ENCODE measurements around the gene COL5A1. TPM values are rescaled to one million over a fixed set of nuclear protein-coding genes. Genes with fewer than 3 reads are reported as not detected.
A peak's percentile ranks its signal among the peaks of the same experiment; 100 is the strongest.

Gene COL5A1
- total RNA-seq, 4 donors from 2014 or later = 8.4 to 14.7 (median 11.3) TPM

GRCh38 chr9:134622896-134623257 is 18.7 kb upstream of the COL5A1 start:
- intact Hi-C loops (cut with DNase I; ENCODE audit: low total_unique reads) = no loop called here
- WGBS, 2 donors = 71 to 82% methylated on average over 5 to 6 of the region's 6 CpGs
- no peak for DNase-seq (ENCODE audit: low spot score in 2 of 2)
- H3K4me3 ChIP-seq (ENCODE audit: low read depth, poor library complexity, severe bottlenecking) = no peak overlapping the region
- TF ChIP-seq POLR2A (IDR thresholded peaks at IDR 0.05) (no peak), CTCF (IDR thresholded peaks at IDR 0.05) (no peak)

- 84 to 91% methylated on average over 25 to 28 of the region's 29 CpGs for WGBS, 2 donors
- intact Hi-C loops (cut with DNase I; ENCODE audit: low total_unique reads) = no loop called here
- peak in 1 of 2 donors; percentile 75 for DNase-seq (ENCODE audit: low spot score in 2 of 2)
Observed at GRCh38 chr9:134623258-134624066, 18.1 kb upstream of the COL5A1 start.

GRCh38 chr9:134624137-134624591 is 17.4 kb upstream of the COL5A1 start:
- TF ChIP-seq POLR2A (IDR thresholded peaks at IDR 0.05) (no peak), CTCF (IDR thresholded peaks at IDR 0.05) (no peak)
- H3K4me3 ChIP-seq (ENCODE audit: low read depth, poor library complexity, severe bottlenecking) = no peak overlapping the region
- 84 to 92% methylated on average over 14 of the region's 14 CpGs for WGBS, 2 donors
- intact Hi-C loops (cut with DNase I; ENCODE audit: low total_unique reads) = no loop called here
- DNase-seq (ENCODE audit: low spot score in 2 of 2) = peak in 1 of 2 donors; percentile 80

More at GRCh38 chr9:134623258-134624066, 18.1 kb upstream of the COL5A1 start:
- no peak overlapping the region for H3K4me3 ChIP-seq (ENCODE audit: low read depth, poor library complexity, severe bottlenecking)
- TF ChIP-seq CTCF (IDR thresholded peaks at IDR 0.05) = no peak
- TF ChIP-seq POLR2A (IDR thresholded peaks at IDR 0.05) = no peak

- TF ChIP-seq CTCF (IDR thresholded peaks at IDR 0.05) = no peak
- TF ChIP-seq POLR2A (IDR thresholded peaks at IDR 0.05) = no peak
- DNase-seq (ENCODE audit: low spot score in 2 of 2) = peak in 1 of 2 donors; percentile 80
- 63 to 69% methylated on average over 7 of the region's 7 CpGs for WGBS, 2 donors
- H3K4me3 ChIP-seq (ENCODE audit: low read depth, poor library complexity, severe bottlenecking) = no peak overlapping the region
- intact Hi-C loops (cut with DNase I; ENCODE audit: low total_unique reads) = no loop called here
Observed at GRCh38 chr9:134624621-134625181, 16.9 kb upstream of the COL5A1 start.

- H3K4me3 ChIP-seq (ENCODE audit: low read depth, poor library complexity, severe bottlenecking) = no peak overlapping the region
- intact Hi-C loops (cut with DNase I; ENCODE audit: low total_unique reads) = no loop called here
- TF ChIP-seq CTCF (IDR thresholded peaks at IDR 0.05) (no peak), POLR2A (IDR thresholded peaks at IDR 0.05) (no peak)
- peak in 1 of 2 donors; percentile 72 for DNase-seq (ENCODE audit: low spot score in 2 of 2)
- WGBS, 2 donors = 84 to 85% methylated on average over 22 of the region's 22 CpGs
Observed at GRCh38 chr9:134625361-134626068, 16.1 kb upstream of the COL5A1 start.
